DND-41 (cell line): ENCODE results near the gene LRRC10B.

Source experiments
- ATAC-seq: fragments of 200-7000 bp; cut with Tn5 transposase; 3 replicates; pipeline ENCODE4 v1.9.1; 2021; ENCODE audit warnings: low read depth; ENCODE audit not compliant: insufficient read depth
- DNase-seq: peaks from one replicate; pipeline ENCODE4 v3.0.0-alpha.2; 2020
- H2AFZ ChIP-seq: 2 replicates; pipeline ENCODE4 v1.6.0; 2012; ENCODE audit warnings: low read depth, low read length
- H3K27ac ChIP-seq: 2 replicates; pipeline ENCODE4 v1.5.1; 2012; ENCODE audit warnings: low read length, inconsistent platforms
- H3K27me3 ChIP-seq: fragments of 200-600 bp; sonication (generic); 2 replicates; pipeline ENCODE4 v1.6.0; 2012; ENCODE audit warnings: low read length, mild to moderate bottlenecking, inconsistent platforms; ENCODE audit not compliant: insufficient read depth, poor library complexity
- H3K36me3 ChIP-seq: 2 replicates; pipeline ENCODE4 v1.5.1; 2012; ENCODE audit warnings: low read length, inconsistent platforms; ENCODE audit not compliant: insufficient read depth
- H3K4me1 ChIP-seq: 2 replicates; pipeline ENCODE4 v1.5.1; 2012; ENCODE audit warnings: mild to moderate bottlenecking, low read length; ENCODE audit not compliant: insufficient read depth
- H3K4me2 ChIP-seq: 2 replicates; pipeline ENCODE4 v1.6.0; 2012; ENCODE audit warnings: mild to moderate bottlenecking, moderate library complexity, low read length, inconsistent platforms; ENCODE audit not compliant: insufficient read depth
- H3K4me3 ChIP-seq, 2 experiments: fragments of 200-600 bp in 1 of 2; shearing (Covaris generic) in 1 of 2; 2 replicates each; pipeline ENCODE4 v1.5.1; 2012 to 2016; ENCODE audit warnings: inconsistent platforms in 2 of 2, low read length in 2 of 2, mild to moderate bottlenecking in 2 of 2, low read depth in 1 of 2, moderate library complexity in 1 of 2
- H3K79me2 ChIP-seq: 2 replicates; pipeline ENCODE4 v1.6.0; 2012; ENCODE audit warnings: low read length, inconsistent platforms; ENCODE audit not compliant: insufficient read depth
- H3K9ac ChIP-seq: 2 replicates; pipeline ENCODE4 v1.6.0; 2012; ENCODE audit warnings: low read depth, mild to moderate bottlenecking, inconsistent platforms, low read length, moderate library complexity
- H3K9me3 ChIP-seq: 2 replicates; pipeline ENCODE4 v1.5.1; 2012; ENCODE audit warnings: low read length, moderate library complexity, mild to moderate bottlenecking, inconsistent platforms; ENCODE audit not compliant: insufficient read depth, severe bottlenecking
- H4K20me1 ChIP-seq: 2 replicates; pipeline ENCODE4 v1.6.0; 2012; ENCODE audit warnings: low read length; ENCODE audit not compliant: insufficient read depth
- CTCF ChIP-seq: IDR thresholded peaks from 2 replicates; pipeline ENCODE4 v1.5.1; 2012; ENCODE audit warnings: borderline replicate concordance, low read length, moderate library complexity, mild to moderate bottlenecking; ENCODE audit not compliant: poor library complexity, severe bottlenecking; ENCODE audit errors: extremely low read depth
- EZH2 ChIP-seq: IDR thresholded peaks from 3 replicates; pipeline ENCODE4 v1.6.1; 2012; ENCODE audit warnings: borderline replicate concordance, low read depth, mild to moderate bottlenecking, moderate library complexity, low read length, inconsistent platforms; ENCODE audit not compliant: severe bottlenecking

The LRRC10B gene

GRCh38 chr11:61489833-61490721 lies 18.5 kb upstream of the LRRC10B start:
- TF ChIP-seq EZH2 (no peak), CTCF (no peak)
- no peak overlapping the region for H2AFZ ChIP-seq
- no peaks in the 10 kb centered on the region for H3K27me3 ChIP-seq
- ATAC-seq (no peak), DNase-seq (no peak)
- no peaks in the 10 kb centered on the region for H3K9me3 ChIP-seq
- H3K4me1 ChIP-seq = no peaks in the 10 kb centered on the region
- no peak overlapping the region for H3K27ac ChIP-seq
- H3K79me2 ChIP-seq = no peaks in the 10 kb centered on the region
- no peaks in the 10 kb centered on the region; the same call in 1 of the 2 replicates for H4K20me1 ChIP-seq
- H3K4me2 ChIP-seq = no peak overlapping the region
- no peaks in the 10 kb centered on the region for H3K36me3 ChIP-seq
- no peak overlapping the region for H3K9ac ChIP-seq
- H3K4me3 ChIP-seq = no peak overlapping the region

- TF ChIP-seq EZH2 = no peak
- TF ChIP-seq CTCF = no peak
- DNase-seq (no peak), ATAC-seq (no peak)
- Histone ChIP-seq H3K4me2 (no peak overlapping the region), H3K79me2 (no peaks in the 10 kb centered on the region), H3K4me3 (no peak overlapping the region), H3K9ac (no peak overlapping the region), H3K36me3 (no peaks in the 10 kb centered on the region), H4K20me1 (no peaks in the 10 kb centered on the region; the same call in 1 of the 2 replicates), H2AFZ (no peak overlapping the region), H3K9me3 (no peaks in the 10 kb centered on the region), H3K4me1 (no peaks in the 10 kb centered on the region), H3K27ac (no peak overlapping the region), H3K27me3 (no peaks in the 10 kb centered on the region)
Measured at GRCh38 chr11:61491736-61492395, 16.7 kb upstream of the LRRC10B start.

- H4K20me1 ChIP-seq = no peaks in the 10 kb centered on the region; the same call in 1 of the 2 replicates
- H2AFZ ChIP-seq = no peak overlapping the region
- H3K79me2 ChIP-seq = no peaks in the 10 kb centered on the region
- no peaks in the 10 kb centered on the region for H3K36me3 ChIP-seq
- H3K4me2 ChIP-seq = no peak overlapping the region
- no peak for DNase-seq
- ATAC-seq = no peak
- no peak overlapping the region for H3K4me3 ChIP-seq
- no peaks in the 10 kb centered on the region for H3K4me1 ChIP-seq
- H3K27ac ChIP-seq = no peak overlapping the region
- no peaks in the 10 kb centered on the region for H3K9me3 ChIP-seq
- H3K27me3 ChIP-seq = no peaks in the 10 kb centered on the region
- TF ChIP-seq CTCF (no peak), EZH2 (no peak)
- H3K9ac ChIP-seq = no peak overlapping the region
Measured at GRCh38 chr11:61494381-61494961, 14.1 kb upstream of the LRRC10B start.
